Measurements from ENCODE around the gene CA10.

CA10 gene

DNA sequence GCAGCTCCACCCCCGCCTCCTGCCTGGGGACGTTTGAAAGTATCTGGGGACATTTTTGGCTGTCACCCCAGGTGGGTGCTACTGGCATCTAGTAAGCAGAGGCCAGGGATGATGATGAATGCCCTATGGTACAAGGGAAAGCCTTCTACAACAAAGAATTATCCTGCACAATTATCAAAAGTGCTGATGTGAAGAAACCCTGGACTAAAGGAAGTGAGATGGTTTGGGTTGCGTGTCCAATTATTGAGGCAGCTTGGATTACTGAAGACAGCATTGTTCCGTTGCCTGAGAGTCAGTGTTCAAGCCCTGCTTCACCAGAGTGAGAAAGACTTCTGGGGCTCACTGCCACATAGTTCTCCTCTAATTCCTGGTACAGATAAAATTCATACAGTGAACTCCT lies 343.4 kb downstream of the CA10 start:
- DNase-seq (ENCODE audit: low spot score) = no peak

DNA sequence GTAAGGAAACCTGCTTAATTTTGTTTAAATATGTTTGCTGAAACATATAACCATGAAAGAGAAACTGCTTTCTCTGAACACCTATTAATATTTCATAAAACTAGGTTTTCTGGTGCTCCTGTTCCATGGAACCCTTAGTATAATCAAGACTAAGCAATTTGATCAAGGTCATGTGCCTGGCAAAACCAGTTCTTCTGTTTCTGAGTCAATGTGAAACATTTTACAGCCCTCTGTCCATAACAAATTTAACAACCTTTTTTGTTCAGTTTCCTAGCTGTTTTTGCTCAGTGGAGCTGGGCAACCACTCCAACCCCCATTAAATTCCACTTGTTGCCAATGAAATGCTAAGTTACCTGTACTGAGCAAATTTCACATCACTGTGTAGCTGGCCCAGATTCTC lies 344.0 kb downstream of the CA10 start:
- no peak for DNase-seq (ENCODE audit: low spot score)

DNA sequence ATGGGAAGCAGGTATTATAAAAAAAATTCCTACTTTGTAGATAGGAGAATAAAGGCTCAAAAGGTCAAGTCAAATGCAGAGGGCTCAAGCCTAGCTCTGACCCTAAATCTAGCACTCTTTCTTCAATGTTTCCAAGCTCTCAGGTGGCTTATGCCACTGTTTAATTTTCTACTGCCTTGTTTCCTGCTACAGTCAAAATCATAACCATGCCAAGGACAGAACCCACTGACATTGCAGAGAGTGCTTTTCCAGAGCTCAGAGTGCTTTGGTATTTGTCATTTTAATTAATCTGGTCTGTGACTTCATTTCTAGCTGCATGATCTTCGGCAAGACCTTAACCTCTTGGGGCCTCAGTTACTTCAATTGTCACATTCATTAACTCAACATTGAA lies 344.7 kb downstream of the CA10 start:
- DNase-seq (ENCODE audit: low spot score) = no peak

DNA sequence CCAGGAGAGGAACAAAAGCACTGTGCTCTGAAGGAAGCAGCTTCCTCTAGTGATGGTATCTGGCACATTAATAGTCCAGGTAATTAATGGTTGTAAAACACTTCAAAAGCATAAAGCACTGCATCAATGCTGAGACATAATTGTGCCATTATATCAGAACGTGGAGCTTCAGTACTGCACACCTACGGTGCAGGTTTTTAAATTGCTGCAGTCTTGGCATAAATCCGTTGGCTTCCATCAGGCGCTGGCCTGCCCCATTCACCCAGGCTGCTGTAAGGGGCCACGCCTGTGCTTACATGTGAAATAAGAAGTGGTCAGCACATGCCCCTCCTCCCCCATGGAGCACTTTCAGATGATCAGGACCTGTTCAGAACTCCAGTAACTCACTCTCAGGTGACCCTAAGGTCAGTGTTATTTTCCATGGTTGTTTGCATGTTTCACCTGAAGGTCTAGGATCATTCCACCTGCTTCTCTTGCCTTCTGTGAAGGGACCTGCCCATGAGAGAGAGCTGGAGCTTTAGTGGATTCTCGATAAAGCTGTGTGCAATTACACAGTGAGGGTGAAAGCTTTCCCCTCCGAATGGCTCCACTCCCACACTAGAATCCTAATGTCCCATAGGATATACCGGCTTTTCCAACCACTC lies 345.3 kb downstream of the CA10 start:
- no peak for DNase-seq (ENCODE audit: low spot score)

DNA sequence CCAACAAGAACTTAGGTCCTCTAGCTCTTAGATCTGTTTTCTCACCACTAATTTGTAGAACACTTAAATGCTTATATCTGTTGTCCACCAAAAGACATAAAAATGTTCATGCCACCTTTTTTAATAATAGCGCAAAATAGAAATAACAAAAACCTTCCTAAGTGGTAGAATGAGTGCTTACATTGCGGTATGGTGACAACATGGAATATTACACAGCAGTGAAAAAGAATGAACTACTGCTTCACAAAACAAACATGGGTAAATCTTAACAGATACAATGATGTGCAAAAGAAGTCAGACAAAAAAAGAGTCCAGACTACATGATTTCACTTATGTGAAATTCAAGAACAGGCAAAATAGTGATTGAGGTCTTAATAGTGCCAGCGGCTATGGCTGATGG lies 351.1 kb downstream of the CA10 start:
- DNase-seq (ENCODE audit: low spot score) = no peak

DNA sequence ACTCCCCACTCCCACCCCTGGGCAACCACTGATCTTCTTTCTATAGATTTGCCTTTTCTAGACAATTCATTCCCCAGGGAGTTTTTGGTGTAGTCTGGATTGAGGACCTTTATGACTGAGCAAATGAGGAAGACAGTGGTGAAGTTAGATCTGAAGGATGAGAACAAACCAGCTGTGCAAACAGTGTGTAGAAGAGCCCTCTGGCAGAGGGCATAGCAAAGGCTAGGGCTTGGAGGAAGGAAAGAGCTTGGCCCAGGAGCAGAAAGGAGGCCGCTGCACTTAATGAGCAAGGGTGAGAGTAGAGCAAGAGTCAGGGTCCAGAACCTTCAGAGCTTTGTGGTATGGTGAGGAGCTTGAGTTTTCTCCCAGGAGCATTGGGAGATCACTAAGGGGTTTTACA lies 352.7 kb downstream of the CA10 start:
- no peak for DNase-seq (ENCODE audit: low spot score)

DNA sequence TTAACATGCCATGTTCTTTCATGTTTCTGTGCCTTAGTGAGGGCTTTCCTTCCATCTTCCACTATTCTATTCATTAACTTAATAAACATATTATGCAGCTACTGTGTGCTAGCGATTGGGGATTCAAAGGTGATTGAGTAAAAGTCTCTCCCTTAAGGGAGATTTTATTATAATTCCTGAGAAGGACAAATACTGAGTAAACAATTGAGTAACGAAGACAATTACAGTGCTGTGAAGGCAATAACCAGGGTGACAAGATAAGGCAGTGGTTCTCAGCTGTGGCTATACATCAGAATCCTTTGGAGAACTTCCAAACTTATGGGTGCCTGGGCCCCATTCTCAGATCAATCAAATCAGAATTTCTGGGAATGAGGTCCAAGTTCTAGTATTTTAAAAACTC lies 353.3 kb downstream of the CA10 start:
- no peak for DNase-seq (ENCODE audit: low spot score)

DNA sequence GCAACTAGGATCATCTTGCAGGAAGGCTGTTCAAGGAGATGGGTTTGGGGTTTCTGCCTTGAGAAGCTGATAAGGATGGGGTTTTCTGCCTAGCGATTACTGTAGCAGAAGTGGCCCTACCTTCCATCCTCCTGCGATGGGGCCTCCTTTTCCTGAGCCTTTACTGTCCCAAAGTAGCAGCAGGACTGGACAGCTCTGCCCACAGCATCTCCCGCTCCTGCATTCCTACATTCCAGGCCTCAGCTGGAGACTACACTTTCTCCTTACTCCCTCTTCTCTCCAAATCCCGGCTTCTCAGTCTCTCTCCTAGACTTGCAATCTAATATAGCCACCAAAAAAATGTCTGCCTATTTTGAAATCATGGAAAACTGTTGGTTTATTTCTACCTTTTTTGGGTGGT lies 355.4 kb downstream of the CA10 start:
- no peak for DNase-seq (ENCODE audit: low spot score)

DNA sequence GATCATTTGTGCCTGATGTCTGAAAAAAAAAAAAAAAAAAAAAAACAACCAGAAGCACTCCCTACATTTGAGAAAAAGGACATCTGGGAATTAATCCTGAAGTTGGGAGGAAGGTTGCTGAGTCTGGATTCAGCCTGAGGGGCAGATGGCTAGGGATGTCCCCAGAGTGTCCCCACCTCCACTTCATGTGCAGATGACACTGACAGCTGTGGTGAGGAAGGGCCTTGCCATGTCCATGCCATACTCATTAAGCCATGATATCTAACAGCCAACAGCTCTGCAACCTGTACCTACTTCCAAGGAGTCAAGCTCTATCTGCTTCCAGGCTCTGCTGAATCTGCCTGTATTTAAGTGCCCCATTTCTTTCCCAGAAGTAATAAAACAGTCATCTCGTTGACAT lies 356.0 kb downstream of the CA10 start:
- no peak for DNase-seq (ENCODE audit: low spot score)

DNA sequence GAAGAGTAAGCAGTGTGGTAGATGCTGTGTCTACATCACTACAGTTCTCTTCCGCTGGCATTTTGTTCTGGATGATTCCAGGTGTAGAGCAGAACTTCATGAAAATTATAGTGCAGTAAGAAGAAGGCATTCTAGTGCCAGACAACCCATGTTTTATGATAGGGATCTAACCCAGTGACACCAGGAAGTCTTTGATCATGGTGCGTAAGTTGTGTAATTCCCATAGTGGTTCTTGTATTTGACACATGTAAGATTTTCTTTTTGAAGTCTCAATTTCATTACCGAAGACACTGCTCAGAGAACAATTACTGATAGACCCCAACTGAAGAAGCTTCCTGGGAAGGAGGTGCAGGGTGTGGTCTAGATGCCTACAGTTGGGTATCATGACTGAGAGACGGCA lies 356.9 kb downstream of the CA10 start:
- no peak for DNase-seq (ENCODE audit: low spot score)

DNA sequence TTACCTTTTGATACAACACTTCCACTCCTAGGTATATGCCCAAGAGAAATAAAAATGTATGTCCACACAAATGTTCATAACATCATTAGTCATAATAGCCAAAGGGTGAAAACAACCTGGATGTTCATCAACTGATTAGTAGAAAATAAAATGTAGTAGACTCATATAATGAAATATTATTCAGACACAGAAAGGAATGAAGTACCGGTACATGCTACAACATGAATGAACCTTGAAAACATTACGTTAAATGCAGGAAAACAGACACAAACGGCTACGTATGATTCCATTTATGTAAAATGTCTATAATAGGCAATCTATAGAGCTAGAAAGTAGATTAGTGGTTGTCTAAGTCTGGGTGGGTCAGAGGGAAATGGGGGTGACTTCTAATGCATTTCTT lies 358.5 kb downstream of the CA10 start:
- DNase-seq (ENCODE audit: low spot score) = no peak

DNA sequence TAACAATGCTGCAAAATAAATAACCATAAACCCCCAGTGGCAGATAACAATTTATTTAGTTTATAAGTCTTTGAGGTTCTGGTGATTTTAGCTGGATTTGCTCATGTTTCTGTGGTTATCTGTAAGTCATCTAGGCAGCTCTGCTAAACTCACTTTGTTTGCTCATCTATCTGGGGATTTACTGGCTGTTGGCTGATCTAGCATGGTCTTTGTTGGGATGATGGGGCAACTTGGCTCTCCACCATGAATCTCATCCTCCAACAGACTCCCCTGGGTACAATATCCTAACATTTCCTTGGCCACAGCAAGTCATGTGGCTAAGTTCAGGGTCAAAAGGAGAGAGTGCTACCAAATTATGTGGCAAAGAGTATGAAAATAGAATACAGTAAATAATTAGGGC lies 359.3 kb downstream of the CA10 start:
- no peak for DNase-seq (ENCODE audit: low spot score)

DNA sequence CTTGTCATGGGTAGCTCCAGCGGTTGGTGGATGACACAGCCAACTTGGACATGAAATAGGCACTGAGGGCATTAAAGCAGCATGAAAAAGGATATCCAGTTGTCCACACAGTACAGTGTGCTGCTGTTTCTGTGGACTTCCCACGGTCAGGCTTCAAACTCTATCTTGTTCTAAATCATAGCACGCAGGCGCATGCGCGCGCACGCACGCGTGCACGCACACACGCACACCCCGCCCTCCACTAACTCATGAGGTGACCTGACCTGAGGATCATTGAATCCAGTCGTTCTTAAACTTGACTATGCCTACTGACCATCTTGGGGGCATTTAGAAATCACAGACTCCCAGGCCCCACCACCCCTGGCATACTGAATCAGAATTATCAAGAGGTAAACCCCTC lies 361.4 kb downstream of the CA10 start:
- no peak for DNase-seq (ENCODE audit: low spot score)

DNA sequence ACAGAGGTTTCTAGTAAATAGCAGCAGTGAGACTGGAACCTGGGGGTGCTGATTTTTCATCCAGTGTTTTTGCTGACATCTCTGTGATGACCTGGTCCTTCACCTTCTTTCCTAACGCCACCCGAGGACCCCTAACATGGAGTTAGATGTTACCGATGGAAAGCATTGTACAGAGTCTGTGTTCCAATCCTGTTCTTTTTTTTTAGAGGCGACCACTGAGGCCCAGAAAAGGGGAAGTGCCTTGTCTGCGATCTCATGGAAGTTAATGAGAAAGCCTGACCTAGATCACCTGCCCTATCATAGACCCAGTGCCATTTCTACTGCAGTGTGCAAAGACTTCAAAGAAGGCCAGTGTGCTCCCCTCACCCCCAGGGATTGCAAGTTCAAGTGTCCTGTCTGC lies 362.5 kb downstream of the CA10 start:
- DNase-seq (ENCODE audit: low spot score) = no peak

DNA sequence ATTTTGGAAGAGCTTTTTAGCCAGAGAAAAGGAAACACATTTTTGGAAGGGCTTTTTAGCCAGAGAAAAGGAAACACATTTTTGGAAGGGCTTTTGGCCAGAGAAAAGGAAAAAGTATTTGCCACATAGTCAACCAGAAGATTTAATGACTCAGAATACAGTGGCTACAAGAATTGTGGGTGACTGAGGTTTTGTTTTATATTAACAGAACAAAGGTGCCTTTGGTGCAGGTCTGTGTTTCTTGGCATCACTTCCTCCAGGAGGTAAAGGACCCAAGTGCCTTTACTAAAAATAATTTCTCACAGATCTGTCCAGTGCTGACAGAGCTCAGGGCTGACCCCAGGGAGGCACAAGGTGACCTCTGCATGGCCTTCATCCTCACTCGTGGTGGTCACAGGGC lies 363.1 kb downstream of the CA10 start:
- DNase-seq (ENCODE audit: low spot score) = no peak

DNA sequence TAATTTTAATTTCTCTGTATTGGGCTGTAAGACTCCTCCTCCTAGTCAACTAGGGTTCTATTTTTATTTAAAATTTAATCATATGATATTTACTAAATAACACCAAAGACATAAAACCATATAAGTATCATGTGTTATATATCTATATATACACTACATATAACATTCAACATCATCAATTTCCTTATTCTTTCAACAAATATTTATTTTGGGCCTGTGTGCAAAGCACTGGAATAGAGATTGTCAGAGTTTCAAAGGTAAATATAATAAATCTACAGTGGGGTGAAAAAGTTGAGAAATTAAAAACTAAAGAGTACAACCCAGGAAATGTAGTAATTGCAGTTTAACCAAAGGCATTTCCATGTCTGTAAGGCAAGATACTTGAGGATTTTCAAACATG lies 364.0 kb downstream of the CA10 start:
- DNase-seq (ENCODE audit: low spot score) = no peak

DNA sequence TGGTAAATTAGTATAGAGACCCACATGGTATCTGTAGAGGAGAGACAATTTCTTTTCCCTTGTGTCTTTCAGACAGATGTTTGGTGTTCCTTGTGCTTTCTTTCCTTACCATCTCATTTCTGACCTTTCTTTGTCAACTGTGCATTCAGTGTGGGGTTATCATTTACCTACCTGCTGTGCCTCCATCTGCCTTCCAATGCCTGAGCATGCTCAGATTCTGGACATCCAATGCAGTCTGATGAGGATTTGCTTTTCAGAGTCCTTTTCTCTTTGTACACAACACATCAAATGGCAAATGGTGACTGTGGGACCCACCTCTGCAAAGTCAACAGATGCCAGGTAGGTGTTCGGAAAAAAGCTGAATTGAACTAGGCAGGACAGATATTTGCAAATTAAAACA lies 364.8 kb downstream of the CA10 start:
- no peak for DNase-seq (ENCODE audit: low spot score)

DNA sequence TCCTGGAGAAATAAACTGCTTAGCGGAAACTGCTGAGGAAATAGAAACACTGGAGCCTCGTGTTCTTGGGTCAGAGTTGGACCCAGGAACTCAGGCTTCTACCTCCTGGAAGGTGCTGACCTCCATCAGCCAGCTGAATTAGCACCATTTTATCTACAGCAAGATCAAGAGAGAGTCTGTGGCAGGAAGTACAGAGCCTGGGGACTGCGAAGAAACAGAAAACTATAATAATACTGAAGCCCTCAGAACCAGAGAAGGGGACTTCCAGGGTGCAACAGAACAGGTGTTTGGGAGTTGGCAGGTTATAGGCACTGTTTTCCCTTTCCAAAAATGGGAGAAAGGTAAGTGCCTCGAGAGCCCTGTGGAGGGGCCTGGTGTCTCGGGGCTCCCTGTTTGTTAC lies 379.7 kb downstream of the CA10 start:
- no peak for DNase-seq (ENCODE audit: low spot score)

DNA sequence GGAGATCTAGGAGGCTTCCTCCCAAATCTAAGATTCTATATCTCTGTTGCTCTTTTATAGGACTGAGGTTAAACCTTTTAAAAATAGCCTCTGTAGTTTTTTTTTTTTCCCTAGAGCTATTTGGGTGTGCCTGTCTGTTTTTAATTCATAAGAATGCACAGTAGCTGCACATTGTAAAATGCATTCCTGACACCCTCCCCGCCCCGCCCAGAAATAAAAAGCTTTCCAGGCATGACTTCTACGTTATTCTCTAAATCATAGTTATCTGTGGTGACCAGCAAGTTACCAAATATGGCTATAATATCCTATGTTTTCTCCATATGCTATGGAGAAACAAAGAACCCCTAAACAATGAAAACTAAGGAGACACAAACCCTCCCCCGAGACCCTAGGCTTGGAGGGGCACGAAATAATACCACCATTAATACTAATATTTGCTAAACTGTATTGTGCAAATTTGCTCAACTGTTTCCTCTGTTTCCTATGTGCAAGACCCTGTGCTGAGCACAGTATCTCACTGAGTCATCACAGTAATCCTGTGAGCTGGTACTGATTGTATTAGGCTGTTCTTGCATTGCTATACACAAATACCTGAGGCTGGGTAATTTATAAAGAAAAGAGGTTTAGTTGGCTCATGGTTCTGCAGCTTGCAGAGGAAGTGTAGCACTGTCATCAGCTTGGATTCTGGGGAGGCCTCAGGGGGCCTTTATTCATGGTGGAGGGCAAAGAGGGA lies 388.3 kb downstream of the CA10 start:
- DNase-seq (ENCODE audit: low spot score) = no peak

DNA sequence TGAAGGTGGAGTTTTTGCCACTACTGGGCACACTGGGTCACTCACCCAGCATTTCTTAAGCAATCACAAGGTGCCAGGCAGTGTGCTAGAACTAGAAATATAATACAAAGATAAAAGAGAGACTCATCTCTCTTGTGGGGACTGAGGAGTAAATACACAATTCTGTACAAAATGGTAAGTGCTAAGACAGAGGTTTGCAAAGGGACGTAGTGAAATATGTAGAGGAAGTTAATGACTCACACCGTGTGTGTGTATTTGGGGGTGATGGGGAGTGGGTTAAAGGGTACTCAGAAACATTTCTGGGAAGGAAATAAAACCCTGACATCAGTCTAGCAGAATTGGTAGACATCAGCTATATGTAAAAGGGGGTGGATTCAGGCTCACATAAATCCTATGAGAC lies 389.3 kb downstream of the CA10 start:
- no peak for DNase-seq (ENCODE audit: low spot score)

DNA sequence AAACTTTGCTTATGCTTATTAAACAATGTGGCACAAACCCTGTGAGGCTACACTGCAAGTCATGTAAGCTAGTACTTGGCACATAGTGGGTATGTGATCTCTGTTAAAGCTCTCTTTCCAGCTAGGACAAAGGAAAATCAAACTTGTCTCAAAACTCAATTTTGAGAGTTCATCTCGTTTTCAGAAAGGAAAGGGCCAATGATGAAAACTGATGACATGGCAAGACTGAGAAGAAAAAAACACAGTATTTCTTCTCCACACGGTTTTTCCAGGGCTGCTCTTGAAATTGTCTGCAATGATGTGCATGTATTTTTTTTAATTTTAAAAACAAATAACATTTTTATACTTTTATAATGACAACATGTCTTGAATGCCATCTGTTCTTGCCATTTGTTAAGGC lies 389.8 kb downstream of the CA10 start:
- DNase-seq (ENCODE audit: low spot score) = no peak

DNA sequence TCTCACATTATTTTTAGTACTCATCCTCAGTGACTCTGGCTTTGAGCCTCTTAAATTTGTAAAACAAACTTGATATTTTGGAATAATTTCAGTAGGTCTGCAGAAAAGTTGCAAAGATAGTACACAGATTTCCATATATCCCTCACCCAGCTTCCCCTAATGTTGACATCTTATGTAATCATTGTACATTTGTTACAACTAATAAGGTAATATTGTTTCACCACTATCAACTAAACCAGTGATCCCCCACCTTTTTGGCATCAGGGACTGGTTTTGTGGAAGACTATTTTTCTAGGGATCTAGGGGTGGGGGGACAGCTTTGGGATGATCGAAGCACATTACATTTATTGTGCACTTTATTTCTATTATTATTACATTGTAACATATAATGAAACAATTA lies 391.2 kb downstream of the CA10 start:
- DNase-seq (ENCODE audit: low spot score) = no peak

DNA sequence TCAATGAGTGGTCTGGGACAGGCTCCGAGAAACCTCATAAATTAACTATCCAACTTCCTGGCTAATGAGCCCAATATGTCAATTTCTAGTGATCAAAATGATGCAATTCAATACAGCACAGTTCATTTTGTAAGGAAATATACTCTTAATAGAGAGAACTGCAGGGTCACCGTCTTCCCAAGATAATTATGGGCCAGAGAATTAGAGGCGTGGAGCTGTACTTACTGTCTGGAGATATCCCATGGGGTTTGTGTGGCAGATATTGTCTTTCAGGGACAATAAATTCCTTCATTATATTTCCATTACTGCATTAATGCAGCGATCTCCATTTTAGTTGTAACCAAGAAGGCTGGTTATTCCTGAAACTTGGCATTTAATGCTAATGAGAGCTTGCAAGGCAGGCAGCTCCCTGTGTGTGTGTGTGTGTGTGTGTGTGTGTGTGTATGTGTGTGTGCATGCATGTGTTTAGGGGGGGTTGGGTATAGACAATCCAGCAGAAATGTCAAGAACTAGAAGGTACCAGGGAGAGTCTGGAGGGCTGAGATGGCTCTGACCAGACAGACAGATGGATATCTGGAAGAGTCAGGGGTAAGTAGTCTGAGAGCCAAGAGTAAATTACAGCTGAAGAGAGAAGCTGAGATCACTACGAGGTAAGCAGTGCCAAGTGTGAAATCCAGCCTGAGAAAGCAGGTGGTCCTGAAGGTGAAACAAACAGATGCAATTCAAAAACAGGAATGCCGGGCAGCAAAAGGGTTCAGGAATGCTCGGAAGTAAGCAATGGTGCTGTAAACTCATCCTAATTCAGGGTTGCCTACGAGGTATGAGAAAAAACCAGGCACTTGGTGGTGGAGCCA lies 393.0 kb downstream of the CA10 start:
- DNase-seq (ENCODE audit: low spot score) = no peak

Data from CD4-positive, alpha-beta T cell treated with Interleukin-2 at 100 ng/mL for 4 hours (primary cell).